Neutrophil (primary cell): ENCODE measurements around the gene SLC4A4.

Source experiments
- H3K27ac ChIP-seq: fragments of 200-600 bp; sonication (generic); 2 replicates; pipeline ENCODE4 v1.5.1; 2016; ENCODE audit warnings: mild to moderate bottlenecking, moderate library complexity
- H3K27me3 ChIP-seq: fragments of 200-600 bp; sonication (generic); 2 replicates; pipeline ENCODE4 v1.6.0; 2016; ENCODE audit warnings: mild to moderate bottlenecking
- H3K36me3 ChIP-seq: fragments of 200-600 bp; sonication (generic); 2 replicates; pipeline ENCODE4 v1.5.1; 2017
- H3K4me1 ChIP-seq, 2 experiments: fragments of 200-600 bp in 1 of 2; sonication (generic) in 1 of 2; 1 replicate in 1 of 2; 2 replicates in 1 of 2; pipeline versions ENCODE4 v1.5.1 to v1.6.1; 2013 to 2016; ENCODE audit warnings: low read depth in 1 of 2, low read length in 1 of 2, mild to moderate bottlenecking in 1 of 2, moderate library complexity in 1 of 2; ENCODE audit not compliant: control insufficient read depth in 1 of 2, insufficient read depth in 1 of 2
- H3K4me3 ChIP-seq, 2 experiments: fragments of 200-600 bp in 1 of 2; sonication (generic) in 1 of 2; 1 replicate in 1 of 2; 2 replicates in 1 of 2; pipeline ENCODE4 v1.5.1; 2013 to 2016; ENCODE audit warnings: low read depth in 1 of 2, low read length in 1 of 2, mild to moderate bottlenecking in 1 of 2, moderate library complexity in 1 of 2
- H3K9me3 ChIP-seq: fragments of 200-600 bp; sonication (generic); 2 replicates; pipeline ENCODE4 v1.5.1; 2016
- CTCF ChIP-seq: fragments of 200-600 bp; sonication (generic); IDR thresholded peaks from 2 replicates; pipeline ENCODE4 v1.5.1; 2016; ENCODE audit warnings: antibody characterized with exemption

The SLC4A4 gene

GRCh38 chr4:71614621-71615020 is 275.8 kb downstream of the SLC4A4 start:
- TF ChIP-seq CTCF, result no peak
- H3K27ac ChIP-seq, result no peak overlapping the region
- no peak overlapping the region for H3K4me3 ChIP-seq
- H3K27me3 ChIP-seq, result no peaks in the 10 kb centered on the region
- no peaks in the 10 kb centered on the region for H3K36me3 ChIP-seq
- no peaks in the 10 kb centered on the region for H3K4me1 ChIP-seq
- no peaks in the 10 kb centered on the region for H3K9me3 ChIP-seq

- no peaks in the 10 kb centered on the region for H3K4me1 ChIP-seq
- no peak for TF ChIP-seq CTCF
- no peaks in the 10 kb centered on the region for H3K27me3 ChIP-seq
- H3K9me3 ChIP-seq, result no peaks in the 10 kb centered on the region
- no peak overlapping the region for H3K4me3 ChIP-seq
- no peaks in the 10 kb centered on the region for H3K36me3 ChIP-seq
- no peak overlapping the region for H3K27ac ChIP-seq
Measured at GRCh38 chr4:71616168-71616811, 277.5 kb downstream of the SLC4A4 start.
